ENCODE data around the gene RHBG.
A peak's percentile ranks its signal among the peaks of the same experiment; 100 is the strongest.

The RHBG gene

DNA sequence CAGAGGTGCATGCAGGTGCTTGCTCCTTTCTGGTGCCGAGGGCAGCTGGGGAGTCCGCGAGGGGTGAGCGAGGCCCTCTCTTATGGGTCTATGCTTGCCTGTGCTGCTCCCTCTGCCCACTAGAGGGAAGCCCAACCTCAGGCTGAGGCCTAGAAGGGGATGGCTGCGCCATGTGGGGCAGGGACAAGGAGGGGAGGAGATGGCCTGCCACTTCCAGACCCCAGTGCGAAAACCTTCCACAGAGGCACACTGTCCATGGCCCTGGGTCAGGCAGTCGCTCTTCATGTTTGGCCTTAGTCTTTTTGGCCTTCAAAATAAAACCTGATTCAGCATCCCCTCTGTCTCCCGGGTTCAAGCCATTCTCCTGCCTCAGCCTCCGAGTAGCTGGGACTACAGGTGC, 14.0 kb downstream of the RHBG start:
- no peak for TF ChIP-seq TEAD4 (IDR thresholded peaks at IDR 0.05)
- peak; percentile 84 for TF ChIP-seq RAD21 (IDR thresholded peaks at IDR 0.05; ENCODE audit: low read depth)
- TF ChIP-seq USF1 (IDR thresholded peaks at IDR 0.05) = no peak
- TF ChIP-seq NFIC (IDR thresholded peaks at IDR 0.05) = no peak

DNA sequence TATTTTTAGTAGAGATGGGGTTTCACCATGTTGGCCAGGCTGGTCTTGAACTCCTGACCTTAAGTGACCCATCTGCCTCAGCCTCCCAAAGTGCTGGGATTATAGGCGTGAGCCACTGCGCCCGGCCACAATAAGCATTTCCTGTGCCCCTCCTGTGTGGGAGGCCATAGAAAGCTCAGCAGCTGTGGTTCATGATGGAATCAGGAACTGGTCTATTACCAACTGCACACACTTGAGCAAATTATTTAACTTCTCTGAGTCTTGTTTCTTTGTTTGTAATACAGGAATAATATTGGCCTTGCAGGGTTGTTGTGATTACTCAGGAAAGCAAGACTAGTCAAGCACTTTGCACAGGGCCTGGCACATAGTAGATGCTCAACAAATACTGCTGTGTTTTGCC, 15.0 kb downstream of the RHBG start:
- TF ChIP-seq TEAD4 (IDR thresholded peaks at IDR 0.05) = no peak
- TF ChIP-seq FOXM1 (IDR thresholded peaks at IDR 0.05; ENCODE audit: borderline replicate concordance, low read depth) = no peak
- no peak for TF ChIP-seq EGR1 (IDR thresholded peaks at IDR 0.05)
- TF ChIP-seq YY1 (IDR thresholded peaks at IDR 0.05; ENCODE audit: low read depth) = no peak
- no peak for TF ChIP-seq REST (IDR thresholded peaks at IDR 0.05; ENCODE audit: low read depth)
- no peak for TF ChIP-seq CEBPB (IDR thresholded peaks at IDR 0.05)
- no peak for TF ChIP-seq RAD21 (IDR thresholded peaks at IDR 0.05; ENCODE audit: low read depth)
- TF ChIP-seq ZBTB7A (IDR thresholded peaks at IDR 0.05; ENCODE audit: low read depth) = no peak
- TF ChIP-seq TAF1 (IDR thresholded peaks at IDR 0.05; ENCODE audit: low read depth) = no peak
- TF ChIP-seq EP300 (IDR thresholded peaks at IDR 0.05; ENCODE audit: borderline replicate concordance) = no peak

DNA sequence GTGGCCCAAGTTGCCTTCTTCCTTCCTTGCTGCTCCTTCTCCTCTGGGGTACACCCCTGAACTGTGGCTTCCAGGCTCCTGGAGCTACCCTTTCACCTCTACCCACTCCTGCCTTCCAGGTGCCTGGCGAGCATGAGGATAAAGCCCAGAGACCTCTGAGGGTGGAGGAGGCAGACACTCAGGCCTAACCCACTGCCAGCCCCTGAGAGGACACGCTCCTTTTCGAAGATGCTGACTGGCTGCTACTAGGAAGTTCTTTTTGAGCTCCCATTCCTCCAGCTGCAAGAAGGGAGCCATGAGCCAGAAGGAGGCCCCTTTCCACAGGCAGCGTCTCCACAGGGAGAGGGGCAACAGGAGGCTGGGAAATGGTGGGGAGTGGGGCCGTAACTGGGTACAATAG, 15.6 kb downstream of the RHBG start:
- TF ChIP-seq TAF1 (IDR thresholded peaks at IDR 0.05; ENCODE audit: low read depth) = no peak
- no peak for TF ChIP-seq CREB1 (IDR thresholded peaks at IDR 0.05; ENCODE audit: low read depth)
- no peak for TF ChIP-seq TEAD4 (IDR thresholded peaks at IDR 0.05)
- TF ChIP-seq CEBPB (IDR thresholded peaks at IDR 0.05) = no peak
- no peak for TF ChIP-seq TCF12 (IDR thresholded peaks at IDR 0.05; ENCODE audit: low read depth)
- no peak for TF ChIP-seq EP300 (IDR thresholded peaks at IDR 0.05; ENCODE audit: borderline replicate concordance)
- TF ChIP-seq NFIC (IDR thresholded peaks at IDR 0.05) = no peak
- TF ChIP-seq USF1 (IDR thresholded peaks at IDR 0.05) = no peak
- no peak for TF ChIP-seq YY1 (IDR thresholded peaks at IDR 0.05; ENCODE audit: low read depth)
- TF ChIP-seq EGR1 (IDR thresholded peaks at IDR 0.05) = no peak
- TF ChIP-seq RAD21 (IDR thresholded peaks at IDR 0.05; ENCODE audit: low read depth) = no peak
- TF ChIP-seq, protein P1, sequence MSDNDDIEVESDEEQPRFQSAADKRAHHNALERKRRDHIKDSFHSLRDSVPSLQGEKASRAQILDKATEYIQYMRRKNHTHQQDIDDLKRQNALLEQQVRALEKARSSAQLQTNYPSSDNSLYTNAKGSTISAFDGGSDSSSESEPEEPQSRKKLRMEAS (IDR thresholded peaks at IDR 0.05) = no peak
- no peak for TF ChIP-seq FOXM1 (IDR thresholded peaks at IDR 0.05; ENCODE audit: borderline replicate concordance, low read depth)
- no peak for TF ChIP-seq ZBTB7A (IDR thresholded peaks at IDR 0.05; ENCODE audit: low read depth)
- no peak for TF ChIP-seq REST (IDR thresholded peaks at IDR 0.05; ENCODE audit: low read depth)

GRCh38 chr1:156385534-156386031, 16.6 kb downstream of the RHBG start:
- TF ChIP-seq USF1 (IDR thresholded peaks at IDR 0.05) = no peak
- peak; percentile 100 for TF ChIP-seq ZBTB7A (IDR thresholded peaks at IDR 0.05; ENCODE audit: low read depth)
- no peak for TF ChIP-seq TEAD4 (IDR thresholded peaks at IDR 0.05)
- no peak for TF ChIP-seq TAF1 (IDR thresholded peaks at IDR 0.05; ENCODE audit: low read depth)
- TF ChIP-seq FOXM1 (IDR thresholded peaks at IDR 0.05; ENCODE audit: borderline replicate concordance, low read depth) = no peak
- no peak for TF ChIP-seq CEBPB (IDR thresholded peaks at IDR 0.05)
- TF ChIP-seq CREB1 (IDR thresholded peaks at IDR 0.05; ENCODE audit: low read depth) = no peak
- no peak for TF ChIP-seq REST (IDR thresholded peaks at IDR 0.05; ENCODE audit: low read depth)
- no peak for TF ChIP-seq EGR1 (IDR thresholded peaks at IDR 0.05)
- TF ChIP-seq TCF12 (IDR thresholded peaks at IDR 0.05; ENCODE audit: low read depth) = no peak
- TF ChIP-seq EP300 (IDR thresholded peaks at IDR 0.05; ENCODE audit: borderline replicate concordance) = no peak
- peak; percentile 95 for TF ChIP-seq RAD21 (IDR thresholded peaks at IDR 0.05; ENCODE audit: low read depth)
- TF ChIP-seq NFIC (IDR thresholded peaks at IDR 0.05) = no peak
- TF ChIP-seq YY1 (IDR thresholded peaks at IDR 0.05; ENCODE audit: low read depth) = no peak
- TF ChIP-seq, protein P1 (IDR thresholded peaks at IDR 0.05) = no peak

Measured in Ishikawa (cell line).